ENCODE data around the gene ONECUT3.

The ONECUT3 gene

GRCh38 chr19:1828279-1829238 is 75.3 kb downstream of the ONECUT3 start:
- DNase-seq (ENCODE audit: extremely low read depth in 1 of 2, low read depth in 1 of 2) = no peak

GRCh38 chr19:1829958-1830357 is 76.7 kb downstream of the ONECUT3 start:
- DNase-seq (ENCODE audit: extremely low read depth in 1 of 2, low read depth in 1 of 2) = no peak

- DNase-seq (ENCODE audit: extremely low read depth in 1 of 2, low read depth in 1 of 2) = no peak
Observed at GRCh38 chr19:1830568-1830967, 77.3 kb downstream of the ONECUT3 start.

All from activated CD8-positive, alpha-beta memory T cell treated with anti-CD3 and anti-CD28 coated beads for 1 hour (primary cell).